Measurements from ENCODE around the gene PPAN.

PPAN gene

DNA sequence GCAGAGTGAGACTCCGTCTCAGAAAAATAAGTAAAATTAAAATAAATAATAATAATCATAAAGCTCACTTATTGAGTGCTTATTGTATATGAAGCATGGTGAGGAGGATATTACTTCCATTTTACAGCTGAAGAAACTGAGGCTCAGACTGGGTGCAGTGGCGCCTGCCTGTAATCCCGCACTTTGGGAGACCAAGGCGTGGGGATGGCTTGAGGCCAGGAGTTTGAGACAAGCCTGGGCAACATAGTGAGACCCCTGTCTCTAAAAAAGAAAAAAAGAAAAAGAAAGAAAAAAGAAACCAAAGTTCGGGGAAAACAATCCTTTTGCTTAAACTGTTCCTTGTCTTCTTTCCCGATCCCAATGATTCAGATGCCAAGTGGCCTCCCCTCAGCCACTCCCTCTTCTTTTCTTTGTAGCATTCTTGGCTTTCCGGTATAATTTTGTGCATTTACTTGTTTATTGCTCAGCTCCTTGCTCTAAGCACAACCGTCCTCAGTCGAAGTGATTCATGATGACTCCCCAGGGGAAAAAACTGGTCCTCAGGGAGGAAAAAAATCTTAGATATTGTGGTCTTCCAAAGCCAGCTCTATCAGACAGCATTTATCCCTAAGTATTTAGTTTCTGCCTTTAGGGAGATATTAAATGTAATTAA, 14.5 kb downstream of the PPAN start:
- DNase-seq (ENCODE audit: low spot score in 2 of 2), result no peak
- H3K4me1 Mint-ChIP-seq, result peaks cover 23% of the 10 kb centered on the region
- H3K4me3 Mint-ChIP-seq, result no peak overlapping the region

DNA sequence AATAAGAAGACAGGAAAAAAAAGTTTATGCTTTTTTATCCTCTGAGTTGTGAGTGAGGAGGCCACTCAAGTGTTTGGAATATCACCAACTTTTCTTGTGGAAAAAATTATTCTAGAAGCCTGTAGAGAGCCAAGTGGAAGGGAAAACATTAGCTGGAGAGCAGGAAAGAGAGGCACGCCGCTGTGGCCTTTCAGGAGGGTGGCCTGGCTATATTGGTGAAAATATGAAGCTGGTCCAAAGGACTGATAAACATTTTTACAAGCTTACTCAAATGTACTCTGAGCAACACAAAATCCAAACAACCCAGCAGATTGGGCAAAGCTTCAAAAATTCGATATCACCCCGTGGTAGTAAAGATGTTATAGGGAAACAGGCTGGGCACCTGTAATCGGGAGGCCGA, 15.9 kb downstream of the PPAN start:
- ATAC-seq (replicated peaks; ENCODE audit: extremely low read depth, poor library complexity, severe bottlenecking) (no peak), DNase-seq (ENCODE audit: low spot score in 2 of 2) (no peak)
- H3K4me3 Mint-ChIP-seq, result no peak overlapping the region
- H3K36me3 Mint-ChIP-seq (ENCODE audit: insufficient read depth), result peaks cover 25% of the 10 kb centered on the region
- H3K27ac Mint-ChIP-seq (ENCODE audit: low read depth), result no peak overlapping the region
- H3K9me3 Mint-ChIP-seq, result no peaks in the 10 kb centered on the region
- peaks cover 13% of the 10 kb centered on the region for H3K4me1 Mint-ChIP-seq
- no peaks in the 10 kb centered on the region for H3K27me3 Mint-ChIP-seq

More for the DNA sequence above, 14.5 kb downstream of the PPAN start:
- Mint-ChIP-seq H3K27ac (ENCODE audit: low read depth) (no peak overlapping the region), H3K36me3 (ENCODE audit: insufficient read depth) (peaks cover 32% of the 10 kb centered on the region), H3K27me3 (no peaks in the 10 kb centered on the region), H3K9me3 (no peaks in the 10 kb centered on the region)
- ATAC-seq (replicated peaks; ENCODE audit: extremely low read depth, poor library complexity, severe bottlenecking), result no peak

DNA sequence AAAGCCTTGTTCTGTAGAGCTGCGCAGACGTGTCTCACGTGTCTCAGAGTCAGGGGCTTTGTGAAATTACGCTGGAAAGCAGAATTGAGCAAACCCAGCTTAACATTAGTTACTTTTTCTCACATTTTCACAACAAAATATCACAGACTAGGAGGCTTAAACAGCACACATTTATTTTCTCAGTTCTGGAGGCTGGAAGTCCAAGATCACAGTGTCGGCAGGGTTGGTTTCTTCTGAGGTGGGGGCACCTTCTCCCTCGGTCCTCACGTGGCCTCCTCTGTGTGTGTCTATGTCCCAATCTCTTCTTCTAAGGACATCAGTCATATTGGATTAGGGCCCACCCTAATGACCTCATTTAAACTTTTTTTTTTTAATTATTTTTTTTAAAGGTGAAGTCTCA, 18.3 kb downstream of the PPAN start:
- H3K27ac Mint-ChIP-seq (ENCODE audit: low read depth), result no peak overlapping the region

DNA sequence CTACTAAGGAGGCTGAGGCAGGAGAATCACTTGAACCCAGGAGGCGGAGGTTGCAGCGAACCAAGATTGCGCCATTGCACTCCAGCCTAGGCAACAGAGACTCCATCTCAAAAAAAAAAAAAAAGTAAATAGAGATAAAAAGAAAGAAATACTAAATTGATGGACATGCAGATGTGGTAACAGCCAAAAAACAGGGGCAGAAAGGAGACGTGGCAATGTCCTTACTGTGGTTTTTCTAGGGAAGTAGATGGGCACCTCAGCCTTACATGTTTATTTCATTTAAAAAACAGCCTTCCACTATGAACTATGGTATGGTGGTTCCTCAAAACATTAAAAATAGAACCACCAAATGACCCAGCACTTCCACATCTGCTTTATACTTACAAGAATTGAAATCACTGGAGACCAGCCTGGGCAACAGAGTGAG, 20.1 kb downstream of the PPAN start:
- peaks cover 9% of the 10 kb centered on the region for H3K36me3 Mint-ChIP-seq (ENCODE audit: insufficient read depth)
- H3K27ac Mint-ChIP-seq (ENCODE audit: low read depth), result no peak overlapping the region
- no peak for ATAC-seq (replicated peaks; ENCODE audit: extremely low read depth, poor library complexity, severe bottlenecking)
- H3K9me3 Mint-ChIP-seq, result no peaks in the 10 kb centered on the region
- no peaks in the 10 kb centered on the region for H3K4me1 Mint-ChIP-seq
- H3K27me3 Mint-ChIP-seq, result no peaks in the 10 kb centered on the region
- H3K4me3 Mint-ChIP-seq, result no peak overlapping the region
- no peak for DNase-seq (ENCODE audit: low spot score in 2 of 2)

More for the DNA sequence above, 18.3 kb downstream of the PPAN start:
- H3K9me3 Mint-ChIP-seq, result no peaks in the 10 kb centered on the region
- DNase-seq (ENCODE audit: low spot score in 2 of 2) (no peak), ATAC-seq (replicated peaks; ENCODE audit: extremely low read depth, poor library complexity, severe bottlenecking) (no peak)
- H3K36me3 Mint-ChIP-seq (ENCODE audit: insufficient read depth), result peaks cover 11% of the 10 kb centered on the region
- peaks cover 6% of the 10 kb centered on the region for H3K4me1 Mint-ChIP-seq
- no peaks in the 10 kb centered on the region for H3K27me3 Mint-ChIP-seq
- no peak overlapping the region for H3K4me3 Mint-ChIP-seq

DNA sequence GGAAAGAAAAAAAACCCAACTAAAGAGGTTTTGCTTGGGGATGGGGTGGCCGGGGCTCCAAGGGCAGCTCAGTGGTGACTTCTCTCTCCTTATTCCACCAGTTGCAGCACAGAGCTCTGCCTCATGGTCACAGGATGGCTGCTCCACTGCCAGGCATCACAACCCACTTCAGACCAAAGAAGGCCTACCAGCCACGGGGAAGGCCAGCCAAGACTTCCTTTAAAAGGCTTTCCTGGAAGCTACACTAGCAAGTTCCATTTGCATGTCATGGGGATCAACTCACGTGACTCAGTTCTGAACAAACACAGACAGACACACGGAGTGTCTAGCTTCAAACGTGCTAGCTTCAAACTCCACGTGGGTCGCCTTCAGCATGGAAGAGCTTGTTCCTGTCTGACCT, 26.7 kb downstream of the PPAN start:
- H3K27me3 Mint-ChIP-seq, result no peaks in the 10 kb centered on the region
- peaks cover 26% of the 10 kb centered on the region for H3K36me3 Mint-ChIP-seq (ENCODE audit: insufficient read depth)
- DNase-seq (ENCODE audit: low spot score in 2 of 2) (no peak), ATAC-seq (replicated peaks; ENCODE audit: extremely low read depth, poor library complexity, severe bottlenecking) (no peak)
- no peaks in the 10 kb centered on the region for H3K9me3 Mint-ChIP-seq
- H3K4me3 Mint-ChIP-seq, result no peak overlapping the region
- H3K27ac Mint-ChIP-seq (ENCODE audit: low read depth), result peak overlapping the region; percentile 55
- H3K4me1 Mint-ChIP-seq, result peaks cover 5% of the 10 kb centered on the region

DNA sequence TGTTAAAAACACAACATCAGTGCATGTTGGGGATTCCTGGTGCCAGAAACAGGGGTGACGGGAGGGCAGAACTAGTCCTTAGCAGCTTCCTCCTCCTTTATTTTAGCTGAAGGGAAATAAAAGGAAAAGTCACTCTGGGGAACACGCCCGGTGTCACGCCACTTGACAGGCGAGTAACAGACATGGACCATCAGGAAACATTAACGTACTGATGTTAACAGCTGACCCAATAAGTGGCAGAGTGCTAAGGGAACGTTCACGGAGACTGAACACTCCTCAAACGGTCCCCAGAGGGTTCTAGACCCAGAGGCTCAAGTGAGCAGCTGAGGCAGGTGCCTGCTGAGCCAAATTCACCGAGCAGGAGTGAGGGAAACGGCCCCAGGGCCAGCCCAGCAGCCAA, 27.4 kb downstream of the PPAN start:
- peaks cover 26% of the 10 kb centered on the region for H3K36me3 Mint-ChIP-seq (ENCODE audit: insufficient read depth)
- peaks cover 5% of the 10 kb centered on the region for H3K4me1 Mint-ChIP-seq
- DNase-seq (ENCODE audit: low spot score in 2 of 2) (no peak), ATAC-seq (replicated peaks; ENCODE audit: extremely low read depth, poor library complexity, severe bottlenecking) (no peak)
- no peaks in the 10 kb centered on the region for H3K27me3 Mint-ChIP-seq
- H3K4me3 Mint-ChIP-seq, result no peak overlapping the region
- H3K27ac Mint-ChIP-seq (ENCODE audit: low read depth), result no peak overlapping the region
- H3K9me3 Mint-ChIP-seq, result no peaks in the 10 kb centered on the region

DNA sequence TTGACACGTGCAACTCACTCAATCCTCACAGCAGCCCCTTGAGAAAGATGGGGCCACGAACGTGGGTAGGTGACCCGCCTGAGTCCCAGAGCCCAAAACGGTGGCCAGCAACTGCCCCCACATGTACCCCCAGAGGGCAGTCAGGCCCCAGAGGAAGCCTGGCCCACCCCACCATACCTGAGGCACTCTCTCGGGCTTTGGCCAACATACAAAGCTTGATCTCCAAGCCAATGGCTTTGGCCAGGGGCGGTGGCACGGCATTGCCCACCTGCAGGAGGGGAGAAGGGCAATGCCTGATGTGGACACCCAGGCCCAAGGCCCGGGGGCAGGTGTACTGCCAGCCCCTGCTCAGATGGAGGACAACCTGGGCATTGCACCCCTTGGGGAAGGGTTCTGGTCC, 27.9 kb downstream of the PPAN start:
- Mint-ChIP-seq H3K27ac (ENCODE audit: low read depth) (no peak overlapping the region), H3K27me3 (no peaks in the 10 kb centered on the region), H3K4me3 (no peak overlapping the region), H3K4me1 (peaks cover 5% of the 10 kb centered on the region), H3K9me3 (no peaks in the 10 kb centered on the region), H3K36me3 (ENCODE audit: insufficient read depth) (peaks cover 28% of the 10 kb centered on the region)
- ATAC-seq (replicated peaks; ENCODE audit: extremely low read depth, poor library complexity, severe bottlenecking), result no peak
- no peak for DNase-seq (ENCODE audit: low spot score in 2 of 2)

DNA sequence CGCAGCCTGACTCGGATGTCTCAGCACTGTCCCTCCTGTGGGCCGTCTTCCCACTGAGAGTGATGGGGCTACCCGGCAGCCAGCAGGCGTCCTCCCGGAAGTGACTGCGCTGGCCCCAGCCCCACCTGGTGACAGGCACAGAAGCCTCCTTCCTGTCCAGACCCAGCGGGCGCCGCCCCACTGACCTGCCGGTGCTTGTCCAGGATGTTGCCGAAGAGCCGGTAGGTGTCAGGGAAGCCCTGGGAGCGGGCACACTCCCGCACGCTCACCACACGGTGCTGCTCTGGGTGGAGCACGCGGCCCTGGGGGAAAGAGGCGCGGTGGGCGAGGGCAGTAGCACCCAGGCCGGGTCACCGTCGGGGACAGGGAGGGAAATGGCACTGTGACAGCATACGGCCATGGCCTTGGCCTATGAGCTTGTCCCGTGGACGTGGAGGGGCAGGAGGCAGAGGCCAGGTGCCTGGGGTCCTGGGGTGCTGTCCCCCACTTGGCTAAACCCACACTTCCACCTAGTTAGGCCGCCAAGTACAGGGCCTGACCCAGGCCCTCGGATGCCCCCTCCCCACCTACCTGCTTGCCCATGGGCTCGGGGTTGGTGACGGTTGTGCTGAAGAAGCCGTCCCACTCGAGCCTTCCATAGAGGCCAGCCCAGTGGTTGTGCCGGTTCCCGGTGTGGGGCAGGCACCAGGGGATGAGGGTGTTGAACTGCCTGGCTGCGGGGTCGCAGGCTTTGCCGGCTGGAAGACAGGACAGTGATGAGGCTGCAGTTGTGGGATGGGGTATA, 29.6 kb downstream of the PPAN start:
- peaks cover 5% of the 10 kb centered on the region for H3K4me1 Mint-ChIP-seq
- H3K36me3 Mint-ChIP-seq (ENCODE audit: insufficient read depth), result peaks cover 33% of the 10 kb centered on the region
- DNase-seq (ENCODE audit: low spot score in 2 of 2), result no peak

DNA sequence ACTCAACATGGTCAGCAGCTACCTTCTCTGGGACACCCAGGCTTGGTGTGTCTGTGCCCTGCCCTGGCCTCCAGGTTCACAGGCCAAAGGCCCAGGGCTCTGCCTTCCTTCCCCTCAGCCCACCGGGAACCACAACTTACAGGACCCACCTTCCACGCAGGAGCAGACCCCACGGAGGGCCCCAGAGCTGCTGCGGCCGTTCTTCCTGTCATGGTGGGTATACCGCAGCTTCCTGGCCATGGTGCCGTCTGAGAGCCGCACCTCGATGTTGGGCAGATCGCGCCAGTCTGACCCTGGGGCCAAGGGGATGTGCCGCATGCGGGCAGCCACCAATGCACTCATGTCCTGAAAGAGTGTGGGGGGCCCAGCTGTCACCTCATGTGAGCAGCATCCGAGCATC, 30.8 kb downstream of the PPAN start:
- Mint-ChIP-seq H3K36me3 (ENCODE audit: insufficient read depth) (peaks cover 32% of the 10 kb centered on the region), H3K27me3 (no peaks in the 10 kb centered on the region), H3K9me3 (no peaks in the 10 kb centered on the region), H3K4me1 (peaks cover 7% of the 10 kb centered on the region), H3K27ac (ENCODE audit: low read depth) (peak overlapping the region; percentile 53), H3K4me3 (no peak overlapping the region)
- ATAC-seq (replicated peaks; ENCODE audit: extremely low read depth, poor library complexity, severe bottlenecking) (no peak), DNase-seq (ENCODE audit: low spot score in 2 of 2) (no peak)

More for the DNA sequence above, 29.6 kb downstream of the PPAN start:
- Mint-ChIP-seq H3K4me3 (no peak overlapping the region), H3K9me3 (no peaks in the 10 kb centered on the region), H3K27ac (ENCODE audit: low read depth) (no peak overlapping the region), H3K27me3 (no peaks in the 10 kb centered on the region)
- no peak for ATAC-seq (replicated peaks; ENCODE audit: extremely low read depth, poor library complexity, severe bottlenecking)

DNA sequence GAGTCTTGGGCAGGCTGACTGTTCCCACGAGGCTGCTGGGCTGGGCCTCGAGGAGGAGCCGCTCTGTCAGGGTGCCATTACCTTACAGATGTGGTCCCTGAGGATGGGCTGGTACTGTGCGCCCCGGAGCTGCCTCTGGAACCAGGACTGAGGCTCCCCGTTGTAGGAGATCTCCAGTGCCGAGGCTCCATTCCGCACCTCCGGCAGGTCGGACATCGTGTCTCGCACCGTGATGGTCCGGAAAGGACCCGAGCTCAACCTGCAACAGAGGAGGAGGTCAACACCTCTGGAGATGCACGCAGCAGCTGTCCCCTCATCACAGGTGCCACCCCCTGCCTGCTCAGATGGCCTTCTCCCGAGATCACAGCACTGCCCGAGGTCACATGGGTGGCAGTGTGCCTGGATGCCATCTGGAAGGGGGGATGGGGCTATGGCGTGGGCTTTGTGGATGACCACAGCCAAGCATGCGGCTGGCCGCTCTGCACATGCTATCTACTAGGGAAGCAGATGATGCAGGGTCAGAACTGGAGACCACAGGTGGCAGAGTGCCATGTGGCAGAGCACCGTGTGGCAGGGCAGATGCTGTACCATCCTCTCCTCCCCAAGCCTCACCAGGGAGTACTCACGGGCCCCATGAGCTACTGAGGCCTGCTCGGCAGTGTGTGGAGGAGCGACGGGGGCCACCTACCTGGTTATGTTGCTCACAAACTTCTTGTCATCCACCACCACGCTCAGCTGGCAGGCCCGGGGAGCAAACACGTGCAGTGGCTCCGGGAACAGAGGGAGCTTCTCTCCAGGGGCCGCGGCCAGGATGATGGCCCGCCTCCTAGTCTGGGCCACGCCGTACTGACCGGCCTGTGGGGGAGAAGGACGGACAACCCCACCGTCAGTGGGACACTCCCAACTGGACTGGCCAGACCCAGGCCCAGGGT, 31.9 kb downstream of the PPAN start:
- no peaks in the 10 kb centered on the region for H3K9me3 Mint-ChIP-seq
- H3K4me3 Mint-ChIP-seq, result no peak overlapping the region
- H3K4me1 Mint-ChIP-seq, result peaks cover 15% of the 10 kb centered on the region
- no peak overlapping the region for H3K27ac Mint-ChIP-seq (ENCODE audit: low read depth)
- ATAC-seq (replicated peaks; ENCODE audit: extremely low read depth, poor library complexity, severe bottlenecking) (no peak), DNase-seq (ENCODE audit: low spot score in 2 of 2) (no peak)
- no peaks in the 10 kb centered on the region for H3K27me3 Mint-ChIP-seq
- peaks cover 28% of the 10 kb centered on the region for H3K36me3 Mint-ChIP-seq (ENCODE audit: insufficient read depth)

DNA sequence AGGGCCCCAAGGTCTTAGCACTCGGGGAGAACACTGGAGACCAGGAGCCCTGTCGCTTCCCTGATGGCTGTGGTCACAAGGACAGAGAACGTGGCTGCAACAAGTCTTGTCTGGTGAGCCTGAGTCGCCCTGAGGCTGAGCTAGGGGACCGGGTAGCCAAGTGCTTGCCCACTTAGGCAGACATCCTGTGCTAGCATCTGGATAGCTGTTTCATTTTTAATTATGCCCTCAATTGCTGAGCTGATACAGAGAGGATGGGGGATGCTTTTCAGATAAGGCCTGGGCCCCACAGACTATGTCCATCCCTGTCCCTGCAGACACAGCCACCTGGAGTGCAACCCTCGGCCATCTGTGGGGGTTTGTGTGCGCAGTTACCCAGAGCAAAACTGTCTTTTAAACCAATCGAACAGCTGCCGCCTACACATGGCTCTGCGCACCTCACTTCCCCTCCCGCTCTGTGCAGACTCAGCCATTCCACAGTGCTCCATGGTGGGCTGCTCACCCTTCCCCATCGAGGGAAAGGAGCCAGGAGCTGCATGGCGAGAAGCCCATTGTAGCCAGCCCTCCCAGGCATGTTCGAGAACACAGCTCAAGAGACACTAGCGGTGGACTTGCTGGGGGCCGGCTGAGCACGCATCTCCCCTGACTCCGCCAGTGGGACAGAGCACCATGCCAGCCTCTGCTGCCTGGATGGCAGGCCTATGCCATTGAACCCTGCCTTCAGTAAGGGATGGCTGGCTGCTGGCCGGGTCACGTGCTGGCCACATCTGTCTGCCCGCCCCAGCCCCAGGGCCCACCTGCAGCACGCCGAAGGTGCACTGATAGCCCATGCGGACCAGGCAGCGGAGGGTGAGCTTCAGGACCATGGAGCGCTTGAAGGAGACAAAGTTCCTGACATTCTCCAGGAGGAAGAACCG, 33.0 kb downstream of the PPAN start:
- DNase-seq (ENCODE audit: low spot score in 2 of 2) (no peak), ATAC-seq (replicated peaks; ENCODE audit: extremely low read depth, poor library complexity, severe bottlenecking) (no peak)
- no peak overlapping the region for H3K4me3 Mint-ChIP-seq
- peaks cover 31% of the 10 kb centered on the region for H3K36me3 Mint-ChIP-seq (ENCODE audit: insufficient read depth)
- H3K27ac Mint-ChIP-seq (ENCODE audit: low read depth), result no peak overlapping the region
- H3K9me3 Mint-ChIP-seq, result no peaks in the 10 kb centered on the region
- H3K4me1 Mint-ChIP-seq, result peaks cover 22% of the 10 kb centered on the region
- H3K27me3 Mint-ChIP-seq, result no peaks in the 10 kb centered on the region

DNA sequence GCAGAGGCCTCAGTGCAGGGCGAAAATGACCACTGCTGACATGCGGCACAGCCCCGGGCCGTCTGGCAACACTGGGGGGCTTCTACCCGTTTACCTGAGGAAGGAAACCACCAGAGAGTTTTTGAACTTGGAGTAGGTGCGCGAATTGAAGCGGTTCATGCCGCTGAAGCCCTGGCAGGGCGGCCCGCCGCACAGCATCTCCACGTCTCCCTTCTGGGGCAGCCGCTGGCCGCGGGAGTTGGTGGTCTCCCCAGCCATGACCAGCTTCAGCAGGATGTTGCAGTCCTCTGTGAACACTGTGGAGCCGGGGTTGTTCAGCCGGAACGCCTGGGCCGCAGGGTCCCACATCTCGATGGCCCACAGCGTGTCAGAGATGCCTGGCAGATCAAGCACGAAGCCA, 33.8 kb downstream of the PPAN start:
- peaks cover 32% of the 10 kb centered on the region for H3K36me3 Mint-ChIP-seq (ENCODE audit: insufficient read depth)
- H3K27ac Mint-ChIP-seq (ENCODE audit: low read depth), result no peak overlapping the region
- DNase-seq (ENCODE audit: low spot score in 2 of 2) (no peak), ATAC-seq (replicated peaks; ENCODE audit: extremely low read depth, poor library complexity, severe bottlenecking) (no peak)
- peaks cover 27% of the 10 kb centered on the region for H3K4me1 Mint-ChIP-seq
- no peak overlapping the region for H3K4me3 Mint-ChIP-seq
- no peaks in the 10 kb centered on the region for H3K27me3 Mint-ChIP-seq
- H3K9me3 Mint-ChIP-seq, result no peaks in the 10 kb centered on the region

Measured in central memory CD8-positive, alpha-beta T cell (primary cell).